HepG2 (cell line): ENCODE results near the gene CASTOR1. TPM values are rescaled to one million over a fixed set of nuclear protein-coding genes. Genes with fewer than 3 reads are reported as not detected.

Experiments used
- ATAC-seq: fragments of 200-7000 bp; cut with Tn5 transposase; 3 replicates; pipeline ENCODE4 v1.9.1; 2020; ENCODE audit warnings: mild to moderate bottlenecking, moderate library complexity
- BruUV-seq: library from RNA; stranded (reverse); fragments of 400-500 nt; replicated peaks from 2 replicates; lab custom pipeline; 2021; lab: Mats Ljungman, UMichigan
- CTCF ChIA-PET: fragments of 300-600 bp; formaldehyde crosslinking; extraction: SDS; loops from one replicate; lab custom pipeline; 2021; ENCODE audit warnings: low total read pairs, inconsistent platforms, low intra/inter-chr PET ratio; lab: Yijun Ruan, JAX
- POLR2A ChIA-PET: fragments of 350-600 bp; sonication (Branson Sonifier 250); formaldehyde crosslinking; loops from one replicate; lab custom pipeline; 2020; ENCODE audit warnings: antibody characterized with exemption, inconsistent platforms; lab: Yijun Ruan, JAX
- DNase-seq: peaks from one replicate; pipeline ENCODE4 v3.0.0-alpha.2; 2015; ENCODE audit warnings: low spot score
- FAIRE-seq: peaks from 3 replicates; lab custom pipeline; 2011; peaks lifted over from hg19 to GRCh38; lab: Jason Lieb, UNC
- H2AFZ ChIP-seq: one replicate; pipeline ENCODE4 v1.6.1; 2011; ENCODE audit warnings: low read length, inconsistent platforms
- H3K27ac ChIP-seq: fragments of 300-600 bp; 3 replicates; pipeline ENCODE4 v1.8.0; 2011; ENCODE audit warnings: mixed run types, mild to moderate bottlenecking, mixed read lengths, low read length, inconsistent platforms; ENCODE audit not compliant: insufficient read depth; ENCODE audit errors: extremely low read length
- H3K27me3 ChIP-seq, 2 experiments: fragments of 200-600 bp in 1 of 2; 2 replicates in 1 of 2; 3 replicates in 1 of 2; pipeline versions ENCODE4 v1.6.0 to v1.8.0; 2011; ENCODE audit warnings: low read length in 2 of 2, mild to moderate bottlenecking in 2 of 2, moderate library complexity in 2 of 2, inconsistent platforms in 1 of 2; ENCODE audit not compliant: insufficient read depth in 2 of 2, control insufficient read depth in 1 of 2
- H3K36me3 ChIP-seq, 2 experiments: fragments of 200-600 bp in 1 of 2; replicated peaks in 1 of 2; 2 replicates in 1 of 2; 3 replicates in 1 of 2; pipeline versions ENCODE4 v1.5.1 to v1.8.0; 2011; ENCODE audit warnings: low read length in 2 of 2, inconsistent platforms in 1 of 2; ENCODE audit not compliant: insufficient read depth in 2 of 2, control insufficient read depth in 1 of 2
- H3K4me1 ChIP-seq: 2 replicates; pipeline ENCODE4 v1.5.1; 2012; ENCODE audit warnings: low read length, inconsistent platforms; ENCODE audit not compliant: insufficient read depth
- H3K4me2 ChIP-seq: 2 replicates; pipeline ENCODE4 v1.6.0; 2011; ENCODE audit warnings: low read depth, low read length, inconsistent platforms
- H3K4me3 ChIP-seq, 3 experiments: fragments of 200-600 bp in 1 of 3; sonication (generic), shearing (Covaris generic) in 1 of 3; replicated peaks in 1 of 3; 2 replicates each; pipeline ENCODE4 v1.5.1; 2011 to 2016; ENCODE audit warnings: low read length in 3 of 3, inconsistent platforms in 2 of 3, low read depth in 2 of 3, mild to moderate bottlenecking in 2 of 3, control low read depth in 1 of 3, mixed read lengths in 1 of 3; ENCODE audit not compliant: insufficient read depth in 1 of 3
- H3K79me2 ChIP-seq: one replicate; pipeline ENCODE4 v1.6.1; 2011; ENCODE audit warnings: low read length, inconsistent platforms; ENCODE audit not compliant: insufficient read depth
- H3K9ac ChIP-seq: 2 replicates; pipeline ENCODE4 v1.6.0; 2011; ENCODE audit warnings: mild to moderate bottlenecking, low read depth, low read length, inconsistent platforms; ENCODE audit not compliant: insufficient read depth
- H3K9me3 ChIP-seq: 2 replicates; pipeline ENCODE4 v1.5.1; 2012; ENCODE audit warnings: mild to moderate bottlenecking, low read length
- H4K20me1 ChIP-seq: 2 replicates; pipeline ENCODE4 v1.6.0; 2011; ENCODE audit warnings: inconsistent platforms, mild to moderate bottlenecking, low read length, moderate library complexity; ENCODE audit not compliant: insufficient read depth
- BHLHE40 ChIP-seq: IDR thresholded peaks from 2 replicates; pipeline ENCODE4 v1.6.1; 2011; ENCODE audit warnings: low read length, improper control_type of control experiment
- FOXA1 ChIP-seq, 2 experiments: fragments of 450-650 bp in 1 of 2; sonication (generic) in 1 of 2; formaldehyde crosslinking in 1 of 2; IDR thresholded peaks; 2 replicates each; pipeline versions ENCODE4 v1.4.0 to v1.6.1; 2016 to 2020; ENCODE audit warnings: missing genetic modification reagents in 1 of 2
- FOXK2 ChIP-seq: fragments of 450-650 bp; IDR thresholded peaks from 2 replicates; pipeline ENCODE4 v1.6.1; 2016
- GABPB1 ChIP-seq: IDR thresholded peaks from 2 replicates; pipeline ENCODE4 v1.6.1; 2016; ENCODE audit warnings: mild to moderate bottlenecking, missing genetic modification reagents, moderate library complexity, missing compliant biosample characterization
- HNRNPK ChIP-seq: fragments of 200-400 bp; formaldehyde crosslinking; IDR thresholded peaks from 2 replicates; pipeline ENCODE4 v1.6.1; 2018; ENCODE audit warnings: low read length, low read depth, moderate library complexity, mild to moderate bottlenecking; ENCODE audit not compliant: poor library complexity, severe bottlenecking
- ISL2 ChIP-seq: sonication (generic); formaldehyde crosslinking; IDR thresholded peaks from 2 replicates; pipeline ENCODE4 v1.5.0; 2020; ENCODE audit warnings: missing genetic modification reagents
- KDM2A ChIP-seq: sonication (generic); formaldehyde crosslinking; IDR thresholded peaks from 2 replicates; pipeline ENCODE4 v1.4.0; 2020; ENCODE audit warnings: low read depth, missing genetic modification reagents, borderline replicate concordance
- KDM3A ChIP-seq: IDR thresholded peaks from 2 replicates; pipeline ENCODE4 v1.6.1; 2018; ENCODE audit warnings: low read depth, missing compliant biosample characterization
- SIX4 ChIP-seq: sonication (generic); formaldehyde crosslinking; IDR thresholded peaks from 2 replicates; pipeline ENCODE4 v1.4.0; 2020; ENCODE audit warnings: missing genetic modification reagents
- ZC3H4 ChIP-seq: sonication (generic); formaldehyde crosslinking; IDR thresholded peaks from 2 replicates; pipeline ENCODE4 v1.4.0; 2020; ENCODE audit warnings: missing genetic modification reagents, borderline replicate concordance
- ZNF616 ChIP-seq: sonication (generic); formaldehyde crosslinking; IDR thresholded peaks from 2 replicates; pipeline ENCODE4 v1.5.0; 2020; ENCODE audit warnings: low read depth, mild to moderate bottlenecking, missing genetic modification reagents
- ZNF850 ChIP-seq: sonication (generic); formaldehyde crosslinking; conservative IDR thresholded peaks from 2 replicates; pipeline ENCODE4 v1.9.0; 2021; ENCODE audit warnings: mild to moderate bottlenecking, missing genetic modification reagents
- ZSCAN25 ChIP-seq: sonication (generic); formaldehyde crosslinking; IDR thresholded peaks from 2 replicates; pipeline ENCODE4 v1.8.0; 2022; ENCODE audit warnings: mild to moderate bottlenecking, missing genetic modification reagents
- WGBS: methylation state at CpG from one replicate; pipeline ENCODE4 v1.1.6; 2017; ENCODE audit warnings: low lambda C conversion rate; 5-methylcytosine and 5-hydroxymethylcytosine counted together
- in situ Hi-C: cut with HindIII; loops from 2 replicates; pipeline ENCODE4 v1.10.0; 2017; ENCODE audit warnings: low pct_unique_long_range_greater_than_20kb; ENCODE audit not compliant: extremely low pct_ligation_motif_present
- intact Hi-C: fragments of 100-400 bp; cut with micrococcal nuclease; formaldehyde crosslinking; loops from one replicate; pipeline ENCODE4 v1.10.0; 2022; ENCODE audit not compliant: unreplicated experiment
- polyA plus RNA-seq, 8 experiments: library from polyadenylated mRNA; depleted of rRNA in 3 of 8; stranded (reverse) in 7 of 8; unstranded in 1 of 8; fragments of >200 nt; fragmentation: Illumina TruSeq in 4 of 8; extraction: Trizol in 4 of 8; gene quantifications; 2 replicates each; pipeline versions ENCODE4 v1.2.1 to v1.2.3, GENCODE V29; 2011 to 2016; ENCODE audit warnings: low read depth in 4 of 8, missing spikeins in 1 of 8, mixed read lengths in 1 of 8; ENCODE audit not compliant: insufficient read depth in 1 of 8
- total RNA-seq, 5 experiments: library from RNA; depleted of rRNA; stranded (reverse); fragments of >200 nt; fragmentation: Illumina TruSeq; extraction: Trizol; gene quantifications; 2 replicates each; pipeline ENCODE4 v1.2.3, GENCODE V29; 2016; ENCODE audit warnings: low read depth in 1 of 5
- TF ChIP-seq, protein P1 (sequence below): sonication (generic); formaldehyde crosslinking; IDR thresholded peaks from 2 replicates; pipeline ENCODE4 v1.5.0; 2020; ENCODE audit warnings: missing genetic modification reagents
- TF ChIP-seq, protein P2 (sequence below): sonication (generic); formaldehyde crosslinking; IDR thresholded peaks from 2 replicates; pipeline ENCODE4 v1.8.0; 2022; ENCODE audit warnings: mild to moderate bottlenecking, missing genetic modification reagents; ENCODE audit not compliant: insufficient replicate concordance
- TF ChIP-seq, protein P3 (sequence below): sonication (generic); formaldehyde crosslinking; IDR thresholded peaks from 2 replicates; pipeline ENCODE4 v1.5.1; 2020; ENCODE audit warnings: mild to moderate bottlenecking, missing genetic modification reagents, moderate library complexity
- TF ChIP-seq, protein P4 (sequence below): sonication (generic); formaldehyde crosslinking; IDR thresholded peaks from 2 replicates; pipeline ENCODE4 v1.5.0; 2020; ENCODE audit warnings: missing genetic modification reagents

CASTOR1 gene
- total and polyA plus RNA-seq, 2 of the 13 experiments (the other 11 are each of a cell fraction or from before 2014, with no cell fraction given), result 2.6 to 4.4 TPM

DNA sequence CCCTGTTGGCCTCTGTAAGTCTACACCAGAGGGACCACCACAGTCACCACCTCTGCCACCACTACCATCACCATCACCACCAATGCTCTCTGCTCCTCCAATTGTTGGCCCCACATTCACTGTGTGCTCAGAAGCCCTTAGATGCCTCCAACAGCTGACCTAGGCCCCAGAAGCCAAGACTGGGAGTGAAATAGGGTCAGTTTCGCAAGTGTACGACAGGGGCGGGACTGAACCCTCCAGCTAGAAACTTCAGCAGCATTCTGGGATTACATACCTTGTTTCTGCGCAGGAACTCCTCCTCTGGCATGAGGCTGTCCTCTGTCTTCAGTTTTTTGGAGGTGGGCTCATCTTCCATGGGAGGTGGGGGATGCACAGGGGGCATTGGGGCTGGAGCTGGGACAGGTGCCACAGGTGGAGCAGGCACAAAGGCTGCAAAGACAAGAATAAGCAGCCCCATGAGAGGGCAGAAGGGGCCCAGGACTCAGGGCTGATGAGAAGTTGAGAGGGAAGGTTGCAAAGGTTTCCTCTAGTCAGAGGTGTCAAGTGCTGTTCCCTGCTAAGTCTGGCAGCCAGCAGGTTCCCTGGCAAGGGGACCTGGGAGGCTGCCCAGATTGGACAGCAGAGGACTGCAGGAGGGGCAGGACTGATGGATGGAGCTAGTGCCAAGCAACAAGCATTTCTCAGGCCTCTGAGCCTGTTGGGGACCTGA lies 47.6 kb upstream of the CASTOR1 start (continued):
- TF ChIP-seq, protein P1, sequence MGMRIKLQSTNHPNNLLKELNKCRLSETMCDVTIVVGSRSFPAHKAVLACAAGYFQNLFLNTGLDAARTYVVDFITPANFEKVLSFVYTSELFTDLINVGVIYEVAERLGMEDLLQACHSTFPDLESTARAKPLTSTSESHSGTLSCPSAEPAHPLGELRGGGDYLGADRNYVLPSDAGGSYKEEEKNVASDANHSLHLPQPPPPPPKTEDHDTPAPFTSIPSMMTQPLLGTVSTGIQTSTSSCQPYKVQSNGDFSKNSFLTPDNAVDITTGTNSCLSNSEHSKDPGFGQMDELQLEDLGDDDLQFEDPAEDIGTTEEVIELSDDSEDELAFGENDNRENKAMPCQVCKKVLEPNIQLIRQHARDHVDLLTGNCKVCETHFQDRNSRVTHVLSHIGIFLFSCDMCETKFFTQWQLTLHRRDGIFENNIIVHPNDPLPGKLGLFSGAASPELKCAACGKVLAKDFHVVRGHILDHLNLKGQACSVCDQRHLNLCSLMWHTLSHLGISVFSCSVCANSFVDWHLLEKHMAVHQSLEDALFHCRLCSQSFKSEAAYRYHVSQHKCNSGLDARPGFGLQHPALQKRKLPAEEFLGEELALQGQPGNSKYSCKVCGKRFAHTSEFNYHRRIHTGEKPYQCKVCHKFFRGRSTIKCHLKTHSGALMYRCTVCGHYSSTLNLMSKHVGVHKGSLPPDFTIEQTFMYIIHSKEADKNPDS (CRISPR knock-in tag), result no peak
- TF ChIP-seq ZNF616 (no peak), ZC3H4 (CRISPR knock-in tag) (no peak)
- TF ChIP-seq, all 625 proteins: peak for 0

DNA sequence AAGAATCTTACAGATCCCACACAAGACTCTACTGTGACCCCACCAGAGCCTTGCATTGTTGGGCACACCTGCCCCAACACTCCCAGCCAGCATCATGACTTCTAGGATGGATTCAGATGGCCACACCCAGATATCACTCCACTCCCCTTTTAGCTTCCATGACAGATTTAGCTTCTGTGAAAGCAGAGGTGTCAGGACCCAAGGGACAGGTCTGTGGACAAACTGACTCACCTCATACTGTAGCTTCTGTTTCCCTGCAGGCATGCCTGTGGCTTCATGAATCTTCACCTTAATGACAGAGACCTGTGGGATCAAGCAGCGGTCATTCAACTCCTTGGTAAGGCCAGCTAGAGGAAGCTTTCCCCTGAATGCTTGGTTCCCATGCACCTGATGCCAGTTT lies 45.9 kb upstream of the CASTOR1 start:
- intact Hi-C loops, result no loop called here
- Histone ChIP-seq H3K27ac (no peak overlapping the region), H3K27me3 (no peaks in the 10 kb centered on the region), H3K9me3 (no peaks in the 10 kb centered on the region), H3K4me1 (peaks cover 10% of the 10 kb centered on the region; the same call in 1 of the 2 replicates), H2AFZ (no peak overlapping the region), H3K9ac (no peak overlapping the region), H3K36me3 (peaks cover 53 to 75% of the 10 kb centered on the region in 2 experiments; a peak in 4 of 5 replicates), H3K79me2 (no peaks in the 10 kb centered on the region), H3K4me3 (no peak overlapping the region), H4K20me1 (no peaks in the 10 kb centered on the region), H3K4me2 (no peak overlapping the region)
- BruUV-seq, result no TSS peak
- ChIA-PET CTCF (no interaction called here), POLR2A (interaction anchor here (0.6 kb wide), 1 partner anchor 1263 kb away, joined by 3 read pairs; the partner anchor contains the start of gene KREMEN1)
- no peak for ATAC-seq
- no peak for FAIRE-seq
- no CpG with 5 or more reads among the region's 1 CpG for WGBS
- no peak for DNase-seq
- in situ Hi-C loops, result no loop called here
- TF ChIP-seq, protein P2, sequence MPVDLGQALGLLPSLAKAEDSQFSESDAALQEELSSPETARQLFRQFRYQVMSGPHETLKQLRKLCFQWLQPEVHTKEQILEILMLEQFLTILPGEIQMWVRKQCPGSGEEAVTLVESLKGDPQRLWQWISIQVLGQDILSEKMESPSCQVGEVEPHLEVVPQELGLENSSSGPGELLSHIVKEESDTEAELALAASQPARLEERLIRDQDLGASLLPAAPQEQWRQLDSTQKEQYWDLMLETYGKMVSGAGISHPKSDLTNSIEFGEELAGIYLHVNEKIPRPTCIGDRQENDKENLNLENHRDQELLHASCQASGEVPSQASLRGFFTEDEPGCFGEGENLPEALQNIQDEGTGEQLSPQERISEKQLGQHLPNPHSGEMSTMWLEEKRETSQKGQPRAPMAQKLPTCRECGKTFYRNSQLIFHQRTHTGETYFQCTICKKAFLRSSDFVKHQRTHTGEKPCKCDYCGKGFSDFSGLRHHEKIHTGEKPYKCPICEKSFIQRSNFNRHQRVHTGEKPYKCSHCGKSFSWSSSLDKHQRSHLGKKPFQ (CRISPR knock-in tag), result no peak
- TF ChIP-seq GABPB1 (CRISPR knock-in tag), result no peak
- no peak for TF ChIP-seq ZSCAN25 (CRISPR knock-in tag)
- no peak for TF ChIP-seq FOXA1 (IDR thresholded peaks at IDR 0.05)
- TF ChIP-seq FOXA1 (CRISPR knock-in tag; IDR thresholded peaks at IDR 0.05), result no peak
- TF ChIP-seq FOXK2, result no peak
- TF ChIP-seq, protein P3, sequence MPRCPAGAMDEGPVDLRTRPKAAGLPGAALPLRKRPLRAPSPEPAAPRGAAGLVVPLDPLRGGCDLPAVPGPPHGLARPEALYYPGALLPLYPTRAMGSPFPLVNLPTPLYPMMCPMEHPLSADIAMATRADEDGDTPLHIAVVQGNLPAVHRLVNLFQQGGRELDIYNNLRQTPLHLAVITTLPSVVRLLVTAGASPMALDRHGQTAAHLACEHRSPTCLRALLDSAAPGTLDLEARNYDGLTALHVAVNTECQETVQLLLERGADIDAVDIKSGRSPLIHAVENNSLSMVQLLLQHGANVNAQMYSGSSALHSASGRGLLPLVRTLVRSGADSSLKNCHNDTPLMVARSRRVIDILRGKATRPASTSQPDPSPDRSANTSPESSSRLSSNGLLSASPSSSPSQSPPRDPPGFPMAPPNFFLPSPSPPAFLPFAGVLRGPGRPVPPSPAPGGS (CRISPR knock-in tag), result no peak
- TF ChIP-seq, protein P4, sequence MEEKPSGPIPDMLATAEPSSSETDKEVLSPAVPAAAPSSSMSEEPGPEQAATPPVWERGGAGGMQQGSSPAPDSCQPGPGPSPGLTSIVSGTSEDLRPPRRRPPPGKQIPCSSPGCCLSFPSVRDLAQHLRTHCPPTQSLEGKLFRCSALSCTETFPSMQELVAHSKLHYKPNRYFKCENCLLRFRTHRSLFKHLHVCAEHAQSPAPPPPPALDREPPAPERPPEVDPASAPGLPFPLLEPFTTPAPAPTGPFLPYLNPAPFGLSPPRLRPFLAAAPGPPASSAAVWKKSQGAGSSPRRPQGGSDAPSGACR, result no peak
- TF ChIP-seq SIX4, result no peak
- no peak for TF ChIP-seq KDM3A (CRISPR knock-in tag)
- TF ChIP-seq KDM2A (CRISPR knock-in tag), result no peak
- no peak for TF ChIP-seq HNRNPK
- no peak for TF ChIP-seq BHLHE40
- no peak for TF ChIP-seq ZNF850 (CRISPR knock-in tag)
- TF ChIP-seq ISL2 (CRISPR knock-in tag), result no peak
